ENCODE measurements around the gene CCDC88C. TPM values are rescaled to one million over a fixed set of nuclear protein-coding genes. Genes with fewer than 3 reads are reported as not detected.

CCDC88C gene
- total RNA-seq, 2 experiments from 2014 or later: 206 to 209 TPM

GRCh38 chr14:91371011-91371989, 46.3 kb downstream of the CCDC88C start:
- H3K27ac Mint-ChIP-seq: peak overlapping the region; percentile 90
- no peaks in the 10 kb centered on the region for H3K9me3 Mint-ChIP-seq
- POLR2A ChIA-PET: interaction anchor here (0.6 to 8.6 kb wide), 6 partner anchors 14 to 45 kb away, joined by 3 to 81 read pairs (median 3); partner anchors contain the start of gene CCDC88C
- no peaks in the 10 kb centered on the region for H3K27me3 Mint-ChIP-seq
- DNase-seq (no peak), ATAC-seq (ENCODE audit: low read depth) (no peak)
- H3K4me1 Mint-ChIP-seq: peaks cover 87% of the 10 kb centered on the region
- peak overlapping the region; percentile 80 for H3K4me3 Mint-ChIP-seq
- H3K36me3 Mint-ChIP-seq: peaks cover 3% of the 10 kb centered on the region

GRCh38 chr14:91369628-91370445, 47.8 kb downstream of the CCDC88C start:
- Mint-ChIP-seq H3K27ac (peak overlapping the region; percentile 72), H3K4me1 (peaks cover 83% of the 10 kb centered on the region), H3K27me3 (no peaks in the 10 kb centered on the region), H3K36me3 (peaks cover 3% of the 10 kb centered on the region), H3K9me3 (no peaks in the 10 kb centered on the region), H3K4me3 (peak overlapping the region; percentile 26)
- ATAC-seq (ENCODE audit: low read depth) (no peak), DNase-seq (no peak)
- POLR2A ChIA-PET: interaction anchor here (1.4 kb wide), 1 partner anchor 15 kb away, joined by 3 read pairs; no protein-coding TSS in a partner anchor

- peak overlapping the region; percentile 1 for H3K27ac Mint-ChIP-seq
- no peaks in the 10 kb centered on the region for H3K9me3 Mint-ChIP-seq
- POLR2A ChIA-PET: interaction anchor here (0.6 kb wide), 1 partner anchor 40 kb away, joined by 3 read pairs; no protein-coding TSS in a partner anchor
- DNase-seq: no peak
- H3K27me3 Mint-ChIP-seq: no peaks in the 10 kb centered on the region
- no peak for ATAC-seq (ENCODE audit: low read depth)
- no peaks in the 10 kb centered on the region for H3K36me3 Mint-ChIP-seq
- H3K4me3 Mint-ChIP-seq: peak overlapping the region; percentile 37
- H3K4me1 Mint-ChIP-seq: peaks cover 73% of the 10 kb centered on the region
These were observed 48.7 kb downstream of the CCDC88C start for GRCh38 chr14:91368776-91369416.

- H3K4me3 Mint-ChIP-seq: peak overlapping the region; percentile 59
- POLR2A ChIA-PET: interaction anchor here (0.6 to 1.2 kb wide), 3 partner anchors 12 to 49 kb away, joined by 4 to 7 read pairs (median 5); no protein-coding TSS in a partner anchor
These were observed 50.1 kb downstream of the CCDC88C start for GRCh38 chr14:91367173-91368171.

GRCh38 chr14:91366749-91367148, 50.9 kb downstream of the CCDC88C start:
- peak overlapping the region; percentile 59 for H3K4me3 Mint-ChIP-seq
- no peaks in the 10 kb centered on the region for H3K9me3 Mint-ChIP-seq
- POLR2A ChIA-PET: interaction anchor here (0.6 to 1.2 kb wide), 2 partner anchors 38 to 49 kb away, joined by 4 to 5 read pairs; no protein-coding TSS in a partner anchor
- H3K27me3 Mint-ChIP-seq: no peaks in the 10 kb centered on the region
- ATAC-seq (ENCODE audit: low read depth) (no peak), DNase-seq (no peak)
- peaks cover 60% of the 10 kb centered on the region for H3K4me1 Mint-ChIP-seq
- peak overlapping the region; percentile 77 for H3K27ac Mint-ChIP-seq
- H3K36me3 Mint-ChIP-seq: no peaks in the 10 kb centered on the region

More at GRCh38 chr14:91367173-91368171, 50.1 kb downstream of the CCDC88C start:
- Mint-ChIP-seq H3K27me3 (no peaks in the 10 kb centered on the region), H3K4me1 (peaks cover 61% of the 10 kb centered on the region), H3K9me3 (no peaks in the 10 kb centered on the region), H3K36me3 (no peaks in the 10 kb centered on the region), H3K27ac (peak overlapping the region; percentile 77)
- ATAC-seq (ENCODE audit: low read depth) (peak; percentile 63), DNase-seq (no peak)

DNA sequence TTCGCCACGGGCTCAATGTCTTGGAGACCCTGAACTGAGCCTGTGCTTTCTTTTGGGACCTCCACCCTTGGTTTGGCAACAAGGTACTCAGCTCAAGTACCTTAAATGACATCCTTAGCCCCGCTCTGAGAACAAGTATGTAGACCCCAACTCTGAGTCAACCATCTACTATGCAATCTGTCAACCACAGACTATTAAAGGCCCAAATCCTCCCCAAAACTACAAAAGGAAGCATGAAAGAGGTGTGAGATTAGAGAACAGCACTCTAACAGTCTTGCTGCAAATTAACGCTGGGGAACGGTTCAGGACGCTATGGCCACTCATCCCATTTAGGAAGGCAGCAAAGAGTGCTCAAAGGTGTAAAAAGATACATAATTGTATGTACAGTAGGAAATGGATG, 52.1 kb downstream of the CCDC88C start:
- peak overlapping the region; percentile 10 for H3K27ac Mint-ChIP-seq
- H3K4me3 Mint-ChIP-seq: no peak overlapping the region
- no peaks in the 10 kb centered on the region for H3K9me3 Mint-ChIP-seq
- peaks cover 58% of the 10 kb centered on the region for H3K4me1 Mint-ChIP-seq
- no peaks in the 10 kb centered on the region for H3K36me3 Mint-ChIP-seq
- H3K27me3 Mint-ChIP-seq: no peaks in the 10 kb centered on the region
- no peak for ATAC-seq (ENCODE audit: low read depth)
- POLR2A ChIA-PET: interaction anchor here (1.2 to 1.3 kb wide), 2 partner anchors 9 to 10 kb away, joined by 3 to 4 read pairs; no protein-coding TSS in a partner anchor
- no peak for DNase-seq

- POLR2A ChIA-PET: interaction anchor here (0.6 to 1.3 kb wide), 4 partner anchors 8 to 45 kb away, joined by 3 to 9 read pairs (median 4); no protein-coding TSS in a partner anchor
- Mint-ChIP-seq H3K27me3 (no peaks in the 10 kb centered on the region), H3K9me3 (no peaks in the 10 kb centered on the region), H3K4me3 (no peak overlapping the region), H3K27ac (peak overlapping the region; percentile 39), H3K36me3 (no peaks in the 10 kb centered on the region), H3K4me1 (peaks cover 53% of the 10 kb centered on the region)
- ATAC-seq (ENCODE audit: low read depth) (no peak), DNase-seq (no peak)
These were observed 52.9 kb downstream of the CCDC88C start for GRCh38 chr14:91364524-91365270.

GRCh38 chr14:91363776-91364523, 53.7 kb downstream of the CCDC88C start:
- Mint-ChIP-seq H3K36me3 (peaks cover 4% of the 10 kb centered on the region), H3K4me3 (no peak overlapping the region), H3K4me1 (peaks cover 54% of the 10 kb centered on the region), H3K27me3 (no peaks in the 10 kb centered on the region), H3K9me3 (no peaks in the 10 kb centered on the region), H3K27ac (no peak overlapping the region)
- POLR2A ChIA-PET: interaction anchor here (0.6 to 1.3 kb wide), 3 partner anchors 9 to 44 kb away, joined by 3 to 9 read pairs (median 3); no protein-coding TSS in a partner anchor
- DNase-seq: no peak
- ATAC-seq (ENCODE audit: low read depth): no peak

DNA sequence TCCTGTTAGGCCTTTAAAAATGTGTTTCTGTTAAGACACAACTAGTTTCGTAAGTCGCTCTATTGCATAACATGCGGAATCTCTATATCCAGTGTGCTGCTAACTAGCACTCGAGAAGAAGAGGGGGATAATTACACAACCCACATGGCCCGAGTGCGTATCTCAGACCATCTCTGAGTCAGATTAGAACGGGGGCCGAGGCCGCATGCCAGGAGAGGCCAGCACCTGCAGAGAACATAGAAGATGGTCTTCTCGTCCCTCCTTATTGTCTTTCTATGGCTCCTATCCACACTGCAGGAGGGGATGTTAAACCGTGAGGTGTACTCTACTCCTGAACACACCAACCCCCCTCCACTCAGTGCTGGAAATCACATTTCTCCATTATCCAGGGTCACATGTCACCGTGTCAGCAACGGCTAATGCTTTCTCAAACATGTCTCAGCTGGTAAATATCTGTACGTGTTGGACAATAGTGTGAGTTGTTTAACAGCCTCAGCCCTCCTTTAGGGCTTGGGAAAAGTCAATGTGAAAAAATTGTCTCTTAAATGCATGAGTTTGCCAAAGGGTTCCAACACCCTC, 56.3 kb downstream of the CCDC88C start:
- H3K36me3 Mint-ChIP-seq: peaks cover 16% of the 10 kb centered on the region
- no peak overlapping the region for H3K27ac Mint-ChIP-seq
- ATAC-seq (ENCODE audit: low read depth): no peak
- H3K9me3 Mint-ChIP-seq: no peaks in the 10 kb centered on the region
- POLR2A ChIA-PET: interaction anchor here (1.7 kb wide), 1 partner anchor 11 kb away, joined by 7 read pairs; no protein-coding TSS in a partner anchor
- no peaks in the 10 kb centered on the region for H3K27me3 Mint-ChIP-seq
- no peak overlapping the region for H3K4me3 Mint-ChIP-seq
- DNase-seq: no peak
- peaks cover 50% of the 10 kb centered on the region for H3K4me1 Mint-ChIP-seq

- ATAC-seq (ENCODE audit: low read depth) (no peak), DNase-seq (no peak)
- H3K27me3 Mint-ChIP-seq: no peaks in the 10 kb centered on the region
- no peak overlapping the region for H3K27ac Mint-ChIP-seq
- H3K4me3 Mint-ChIP-seq: no peak overlapping the region
- peaks cover 16% of the 10 kb centered on the region for H3K36me3 Mint-ChIP-seq
- POLR2A ChIA-PET: interaction anchor here (1.7 kb wide), 1 partner anchor 12 kb away, joined by 7 read pairs; no protein-coding TSS in a partner anchor
- no peaks in the 10 kb centered on the region for H3K9me3 Mint-ChIP-seq
- H3K4me1 Mint-ChIP-seq: peaks cover 53% of the 10 kb centered on the region
These were observed 57.0 kb downstream of the CCDC88C start for GRCh38 chr14:91360490-91361232.

All from activated naive CD8-positive, alpha-beta T cell treated with anti-CD3 and anti-CD28 coated beads, Interleukin-2, amount 10 ng/mL, durations not matched to agents 7 days and 5 days (primary cell).